ENCODE data around the gene TMEM259.
A peak's percentile ranks its signal among the peaks of the same experiment; 100 is the strongest.

Gene TMEM259

GRCh38 chr19:1055028-1055425 is 34.1 kb upstream of the TMEM259 start:
- FAIRE-seq = no peak

- no peak for FAIRE-seq
Observed at GRCh38 chr19:1054102-1055027, 33.4 kb upstream of the TMEM259 start.

GRCh38 chr19:1053176-1054101 is 32.5 kb upstream of the TMEM259 start:
- no peak for FAIRE-seq

GRCh38 chr19:1052349-1052975 is 31.5 kb upstream of the TMEM259 start:
- FAIRE-seq = no peak

DNA sequence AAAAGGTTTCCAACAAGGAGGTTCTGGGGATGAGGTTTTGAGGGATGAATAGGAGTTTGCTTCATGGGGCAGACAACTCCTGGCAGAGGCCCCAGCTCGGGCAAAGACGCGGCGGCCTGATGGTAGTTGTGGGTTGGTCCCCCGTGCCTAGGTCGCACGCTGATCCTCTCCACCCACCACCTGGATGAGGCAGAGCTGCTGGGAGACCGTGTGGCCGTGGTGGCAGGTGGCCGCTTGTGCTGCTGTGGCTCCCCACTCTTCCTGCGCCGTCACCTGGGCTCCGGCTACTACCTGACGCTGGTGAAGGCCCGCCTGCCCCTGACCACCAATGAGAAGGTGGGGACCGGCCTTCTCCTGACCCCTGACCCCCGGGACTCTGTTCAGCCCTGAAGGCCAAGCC is 30.9 kb upstream of the TMEM259 start:
- FAIRE-seq = no peak

DNA sequence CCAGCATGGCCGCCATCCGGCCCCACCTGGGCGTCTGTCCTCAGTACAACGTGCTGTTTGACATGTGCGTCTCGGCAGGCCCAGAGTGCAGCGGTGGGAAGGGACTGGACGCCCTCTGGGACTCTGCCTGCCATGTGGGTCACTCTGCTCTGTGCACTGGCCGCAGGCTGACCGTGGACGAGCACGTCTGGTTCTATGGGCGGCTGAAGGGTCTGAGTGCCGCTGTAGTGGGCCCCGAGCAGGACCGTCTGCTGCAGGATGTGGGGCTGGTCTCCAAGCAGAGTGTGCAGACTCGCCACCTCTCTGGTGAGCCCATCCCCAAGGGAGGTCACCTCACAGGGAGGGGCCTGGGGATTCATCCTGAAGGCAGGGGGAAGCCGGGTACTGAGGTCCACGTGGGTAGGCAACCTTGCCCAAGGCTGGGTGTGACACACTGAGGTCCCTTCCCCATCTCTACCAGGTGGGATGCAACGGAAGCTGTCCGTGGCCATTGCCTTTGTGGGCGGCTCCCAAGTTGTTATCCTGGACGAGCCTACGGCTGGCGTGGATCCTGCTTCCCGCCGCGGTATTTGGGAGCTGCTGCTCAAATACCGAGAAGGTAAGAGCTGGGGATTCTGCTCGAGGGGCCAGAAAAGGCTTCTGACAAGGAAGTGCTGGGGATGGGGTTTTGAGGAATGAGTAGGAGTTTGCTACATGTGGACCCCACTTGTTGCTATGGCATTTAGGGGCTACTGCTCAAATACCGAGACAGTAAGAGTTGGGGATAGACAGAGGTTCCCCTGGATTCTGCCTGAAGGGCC is 30.3 kb upstream of the TMEM259 start:
- no peak for FAIRE-seq

GRCh38 chr19:1049800-1050199 is 28.9 kb upstream of the TMEM259 start:
- FAIRE-seq = no peak

DNA sequence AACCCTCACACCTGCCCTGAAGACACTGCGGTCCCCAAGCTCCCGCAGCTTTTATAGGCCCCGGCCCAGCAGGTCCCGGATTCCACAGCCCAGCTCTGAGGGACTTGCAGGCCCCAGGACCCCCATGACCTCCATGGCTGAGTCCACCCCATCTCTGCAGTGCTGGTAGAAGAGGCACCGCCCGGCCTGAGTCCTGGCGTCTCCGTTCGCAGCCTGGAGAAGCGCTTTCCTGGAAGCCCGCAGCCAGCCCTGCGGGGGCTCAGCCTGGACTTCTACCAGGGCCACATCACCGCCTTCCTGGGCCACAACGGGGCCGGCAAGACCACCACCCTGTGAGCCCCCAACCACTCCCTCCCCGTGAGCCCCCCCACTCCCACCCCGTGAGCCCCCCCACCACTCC is 28.2 kb upstream of the TMEM259 start:
- FAIRE-seq = no peak

- no peak for FAIRE-seq
Observed at GRCh38 chr19:1047696-1048147, 26.8 kb upstream of the TMEM259 start.

DNA sequence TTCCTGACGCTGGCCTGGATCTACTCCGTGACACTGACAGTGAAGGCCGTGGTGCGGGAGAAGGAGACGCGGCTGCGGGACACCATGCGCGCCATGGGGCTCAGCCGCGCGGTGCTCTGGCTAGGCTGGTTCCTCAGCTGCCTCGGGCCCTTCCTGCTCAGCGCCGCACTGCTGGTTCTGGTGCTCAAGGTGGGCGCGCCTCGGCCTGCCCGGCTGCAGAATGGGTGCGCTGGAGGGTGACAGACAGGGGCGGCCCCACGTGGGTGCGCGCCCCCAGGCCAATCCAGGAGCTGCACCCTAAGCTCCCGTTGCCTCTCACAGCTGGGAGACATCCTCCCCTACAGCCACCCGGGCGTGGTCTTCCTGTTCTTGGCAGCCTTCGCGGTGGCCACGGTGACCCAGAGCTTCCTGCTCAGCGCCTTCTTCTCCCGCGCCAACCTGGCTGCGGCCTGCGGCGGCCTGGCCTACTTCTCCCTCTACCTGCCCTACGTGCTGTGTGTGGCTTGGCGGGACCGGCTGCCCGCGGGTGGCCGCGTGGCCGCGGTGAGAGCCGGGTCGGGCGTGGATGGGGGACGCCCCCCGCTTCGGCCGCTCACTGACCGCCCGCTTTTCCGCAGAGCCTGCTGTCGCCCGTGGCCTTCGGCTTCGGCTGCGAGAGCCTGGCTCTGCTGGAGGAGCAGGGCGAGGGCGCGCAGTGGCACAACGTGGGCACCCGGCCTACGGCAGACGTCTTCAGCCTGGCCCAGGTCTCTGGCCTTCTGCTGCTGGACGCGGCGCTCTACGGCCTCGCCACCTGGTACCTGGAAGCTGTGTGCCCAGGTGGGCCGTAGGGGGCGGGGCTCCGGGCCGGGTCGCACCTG is 26.1 kb upstream of the TMEM259 start:
- FAIRE-seq = no peak

DNA sequence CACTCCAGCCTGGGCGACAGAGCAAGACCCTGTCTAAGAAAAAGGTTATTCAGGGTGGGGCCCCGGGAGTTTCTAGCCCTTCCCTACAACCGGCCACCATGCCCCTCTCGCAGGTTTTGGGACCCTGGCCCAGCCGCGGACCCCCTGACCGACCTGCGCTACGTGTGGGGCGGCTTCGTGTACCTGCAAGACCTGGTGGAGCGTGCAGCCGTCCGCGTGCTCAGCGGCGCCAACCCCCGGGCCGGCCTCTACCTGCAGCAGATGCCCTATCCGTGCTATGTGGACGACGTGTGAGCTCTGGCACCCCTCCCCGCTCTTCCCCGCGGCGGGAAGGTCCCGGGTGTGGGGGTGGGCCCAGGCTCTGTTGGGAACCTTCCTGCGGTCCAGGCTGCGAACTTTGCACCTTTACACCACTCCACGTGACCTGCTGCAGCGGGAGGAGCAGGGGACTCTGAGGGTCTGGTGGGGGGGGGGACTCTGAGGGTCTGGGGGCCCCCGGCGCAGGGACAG is 25.2 kb upstream of the TMEM259 start:
- FAIRE-seq = no peak

DNA sequence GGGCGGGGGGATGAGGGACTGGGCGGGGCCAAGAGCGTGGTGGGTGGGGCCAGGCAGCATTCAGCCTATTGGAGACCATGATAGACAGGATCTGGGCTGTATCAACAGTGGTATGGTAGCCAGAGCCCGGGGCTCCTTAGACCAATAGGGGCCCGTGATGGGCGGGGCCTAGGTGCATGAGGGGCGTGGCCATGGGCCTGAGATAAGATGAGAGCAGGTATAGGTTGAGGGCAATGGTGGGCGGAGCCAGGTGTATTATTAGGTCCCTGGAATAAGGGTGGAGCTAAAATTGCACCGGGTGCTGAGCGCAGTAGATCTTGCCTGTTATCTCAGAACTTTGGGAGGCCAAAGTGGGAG is 24.3 kb upstream of the TMEM259 start:
- no peak for FAIRE-seq

DNA sequence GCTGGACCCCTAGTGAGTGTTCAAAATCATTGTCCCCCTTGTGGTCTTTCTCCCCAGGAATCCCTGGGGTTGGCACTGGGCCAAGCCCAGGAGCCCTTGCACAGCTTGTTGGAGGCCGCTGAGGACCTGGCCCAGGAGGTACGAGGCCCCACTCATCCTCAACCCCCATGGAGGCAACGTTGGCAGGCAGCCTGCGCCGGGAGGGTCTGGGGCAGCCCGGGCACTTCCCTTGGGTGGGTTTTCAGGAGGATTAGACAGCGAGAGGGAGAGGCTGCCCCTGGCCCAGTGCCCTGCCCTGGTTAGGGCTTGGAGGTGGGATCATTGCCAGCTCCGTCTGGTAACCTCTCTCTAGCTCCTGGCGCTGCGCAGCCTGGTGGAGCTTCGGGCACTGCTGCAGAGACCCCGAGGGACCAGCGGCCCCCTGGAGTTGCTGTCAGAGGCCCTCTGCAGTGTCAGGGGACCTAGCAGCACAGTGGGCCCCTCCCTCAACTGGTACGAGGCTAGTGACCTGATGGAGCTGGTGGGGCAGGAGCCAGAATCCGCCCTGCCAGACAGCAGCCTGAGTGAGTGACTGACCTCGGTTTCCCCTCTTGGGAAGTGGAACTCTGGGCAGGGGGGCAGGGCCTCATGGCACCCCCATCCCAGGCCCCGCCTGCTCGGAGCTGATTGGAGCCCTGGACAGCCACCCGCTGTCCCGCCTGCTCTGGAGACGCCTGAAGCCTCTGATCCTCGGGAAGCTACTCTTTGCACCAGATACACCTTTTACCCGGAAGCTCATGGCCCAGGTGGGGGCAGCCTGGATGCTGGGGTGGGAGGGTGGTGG is 22.0 kb upstream of the TMEM259 start:
- FAIRE-seq = no peak

DNA sequence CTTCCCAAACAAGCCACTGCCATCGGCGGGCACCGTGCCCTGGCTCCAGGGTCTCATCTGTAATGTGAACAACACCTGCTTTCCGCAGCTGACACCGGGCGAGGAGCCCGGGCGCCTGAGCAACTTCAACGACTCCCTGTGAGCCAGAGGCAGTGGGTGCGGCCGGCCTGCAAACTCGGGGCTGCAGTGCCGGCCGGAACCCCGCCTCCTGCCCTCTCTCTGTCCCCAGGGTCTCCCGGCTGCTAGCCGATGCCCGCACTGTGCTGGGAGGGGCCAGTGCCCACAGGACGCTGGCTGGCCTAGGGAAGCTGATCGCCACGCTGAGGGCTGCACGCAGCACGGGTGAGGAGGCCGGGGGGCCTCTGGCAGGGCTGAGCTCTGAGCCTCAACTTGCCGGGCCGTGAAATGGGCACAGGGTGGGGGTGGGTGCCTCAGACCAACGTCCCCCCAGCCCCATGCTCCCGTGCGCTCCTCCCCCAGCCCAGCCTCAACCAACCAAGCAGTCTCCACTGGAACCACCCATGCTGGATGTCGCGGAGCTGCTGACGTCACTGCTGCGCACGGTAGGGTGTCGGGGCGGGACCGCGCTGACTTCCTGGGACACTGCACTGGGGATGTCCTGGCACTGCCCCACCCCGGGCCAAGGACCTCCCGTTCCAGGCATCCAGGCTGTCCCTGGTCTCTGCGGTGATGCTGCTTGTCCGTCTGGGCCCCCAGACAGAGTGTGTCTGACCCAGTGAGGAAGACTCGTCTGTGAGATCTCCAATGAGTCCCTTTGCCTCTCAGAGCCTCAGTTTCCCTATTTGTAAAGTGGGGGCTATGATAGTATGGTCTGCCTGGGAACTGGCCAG is 21.1 kb upstream of the TMEM259 start:
- no peak for FAIRE-seq

- FAIRE-seq = no peak
Observed at GRCh38 chr19:1041272-1041834, 20.4 kb upstream of the TMEM259 start.

DNA sequence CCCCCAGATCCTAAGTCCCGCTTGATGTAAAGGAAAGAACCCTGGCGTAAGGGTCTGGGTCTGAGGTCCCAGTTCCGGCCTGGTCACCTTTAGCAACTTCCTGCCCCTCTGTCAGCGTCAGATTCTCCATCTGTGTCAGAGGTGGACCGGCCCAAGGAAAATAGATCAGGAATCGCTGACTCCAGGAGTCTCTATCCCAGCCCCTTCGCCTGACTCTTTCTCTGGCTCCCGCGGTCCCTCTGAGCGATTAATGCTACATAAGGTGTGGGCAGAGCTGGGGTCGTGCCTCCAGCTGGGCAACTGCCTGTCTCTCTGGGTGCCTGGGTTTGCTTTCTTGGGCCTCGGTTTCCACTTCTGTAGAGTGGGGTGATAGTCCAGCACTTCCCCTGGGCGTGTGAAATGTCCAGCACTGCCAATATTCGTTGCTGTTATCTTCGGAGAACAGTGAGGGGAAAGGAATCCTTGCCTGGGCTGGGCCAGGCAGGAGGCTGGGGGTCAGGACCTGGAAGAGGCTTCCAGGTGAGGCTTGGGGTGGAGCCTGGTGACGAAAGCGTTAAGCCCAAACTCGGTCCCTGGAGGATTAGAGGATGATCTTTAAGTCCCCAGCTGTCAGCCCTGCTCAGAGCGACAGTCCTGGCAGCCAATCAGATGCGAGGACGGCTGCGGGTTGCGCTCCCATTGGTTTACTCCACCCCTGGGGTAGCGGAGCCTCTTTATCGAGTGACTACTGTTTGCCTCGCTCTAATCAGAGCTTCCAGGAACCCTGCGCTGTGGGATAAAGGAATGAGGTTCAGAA is 19.8 kb upstream of the TMEM259 start:
- peak; percentile 34 for FAIRE-seq

GRCh38 chr19:1039646-1040475 is 18.9 kb upstream of the TMEM259 start, which contains the start of gene ABCA7:
ABCA7 (plus strand) TSS chr19:1040107; CDS start chr19:1041362, 1,255 bp downstream.
- FAIRE-seq = no peak
